NCI-H2196 treated with DMSO at 0.1 percent for 48 hours (cell line): ENCODE results near the gene MT1M.
"Not testable (repeated sequence)": the region's sequence is repeated elsewhere in the genome, so short reads cannot be mapped to it uniquely, and the experiment has no call there.

Experiments used
- DNase-seq: peaks from one replicate; lab custom pipeline; 2025; ENCODE audit not compliant: unreplicated experiment; lab: John Stamatoyannopoulos, UW

The MT1M gene

DNA sequence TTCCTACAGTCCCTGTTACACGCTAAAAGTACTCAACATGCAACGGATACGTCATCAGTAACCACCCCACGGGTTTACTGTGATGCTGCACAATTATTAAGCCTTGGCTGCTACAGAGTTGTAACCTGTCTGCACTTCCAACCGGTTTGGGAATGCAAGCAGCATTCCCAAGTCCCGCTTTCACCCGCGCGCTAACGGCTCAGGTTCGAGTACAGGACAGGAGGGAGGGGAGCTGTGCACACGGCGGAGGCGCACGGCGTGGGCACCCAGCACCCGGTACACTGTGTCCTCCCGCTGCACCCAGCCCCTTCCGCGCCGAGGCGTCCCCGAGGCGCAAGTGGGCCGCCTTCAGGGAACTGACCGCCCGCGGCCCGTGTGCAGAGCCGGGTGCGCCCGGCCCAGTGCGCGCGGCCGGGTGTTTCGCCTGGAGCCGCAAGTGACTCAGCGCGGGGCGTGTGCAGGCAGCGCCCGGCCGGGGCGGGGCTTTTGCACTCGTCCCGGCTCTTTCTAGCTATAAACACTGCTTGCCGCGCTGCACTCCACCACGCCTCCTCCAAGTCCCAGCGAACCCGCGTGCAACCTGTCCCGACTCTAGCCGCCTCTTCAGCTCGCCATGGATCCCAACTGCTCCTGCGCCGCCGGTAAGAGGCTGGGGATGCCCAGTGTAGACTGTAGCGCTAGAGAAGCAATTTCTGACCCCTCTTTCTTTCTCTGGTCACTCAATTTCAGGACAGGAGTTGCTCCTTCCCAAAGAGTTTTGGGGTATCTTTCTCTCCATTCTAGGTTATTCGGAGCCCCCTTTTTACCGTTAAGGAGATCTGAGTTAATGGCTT lies 24.2 kb upstream of the MT1M start, which contains the start of gene MT2A:
MT2A (plus strand) TSS at position 542 of the 833 bp plus-strand sequence; CDS start at position 614, 72 bp downstream.
- DNase-seq = peak; percentile 69

DNA sequence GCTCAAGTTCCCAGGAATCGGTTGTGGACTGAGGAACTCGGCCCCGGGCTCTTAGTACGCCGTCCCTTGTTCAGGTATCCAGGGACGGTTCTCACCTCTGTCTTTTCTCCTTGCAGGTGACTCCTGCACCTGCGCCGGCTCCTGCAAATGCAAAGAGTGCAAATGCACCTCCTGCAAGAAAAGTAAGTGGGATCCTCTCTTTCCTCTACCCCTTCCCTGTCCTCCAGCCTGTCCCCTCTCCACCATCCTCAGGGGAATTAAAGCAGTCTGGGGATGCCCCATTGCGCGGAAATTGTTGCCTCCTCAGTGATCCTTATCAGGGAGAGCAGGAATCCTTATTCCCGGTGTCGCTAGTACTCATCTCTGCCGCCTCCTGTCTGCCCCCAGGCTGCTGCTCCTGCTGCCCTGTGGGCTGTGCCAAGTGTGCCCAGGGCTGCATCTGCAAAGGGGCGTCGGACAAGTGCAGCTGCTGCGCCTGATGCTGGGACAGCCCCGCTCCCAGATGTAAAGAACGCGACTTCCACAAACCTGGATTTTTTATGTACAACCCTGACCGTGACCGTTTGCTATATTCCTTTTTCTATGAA lies 23.5 kb upstream of the MT1M start:
- no peak for DNase-seq

DNA sequence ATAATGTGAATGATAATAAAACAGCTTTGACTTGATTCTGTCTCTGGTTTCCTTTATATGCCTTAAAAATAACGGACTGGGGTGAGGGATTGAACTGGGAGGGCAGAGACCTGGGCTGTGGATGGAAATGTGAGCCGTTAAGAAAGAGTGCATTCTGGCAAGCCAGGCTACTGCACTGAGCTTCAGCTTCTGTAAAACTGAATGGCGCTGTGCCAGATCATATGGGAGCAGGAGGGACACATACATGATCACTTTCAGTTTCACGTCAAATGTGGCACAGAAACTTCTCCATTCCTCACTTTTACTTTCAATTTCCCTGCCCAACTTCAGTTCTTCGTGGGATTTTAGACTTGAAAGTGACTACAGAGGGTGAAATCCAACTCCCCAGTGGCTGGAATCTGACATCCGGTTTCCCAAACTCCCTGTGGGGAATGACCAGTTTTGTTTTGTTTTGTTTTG lies 23.0 kb upstream of the MT1M start:
- DNase-seq = no peak

DNA sequence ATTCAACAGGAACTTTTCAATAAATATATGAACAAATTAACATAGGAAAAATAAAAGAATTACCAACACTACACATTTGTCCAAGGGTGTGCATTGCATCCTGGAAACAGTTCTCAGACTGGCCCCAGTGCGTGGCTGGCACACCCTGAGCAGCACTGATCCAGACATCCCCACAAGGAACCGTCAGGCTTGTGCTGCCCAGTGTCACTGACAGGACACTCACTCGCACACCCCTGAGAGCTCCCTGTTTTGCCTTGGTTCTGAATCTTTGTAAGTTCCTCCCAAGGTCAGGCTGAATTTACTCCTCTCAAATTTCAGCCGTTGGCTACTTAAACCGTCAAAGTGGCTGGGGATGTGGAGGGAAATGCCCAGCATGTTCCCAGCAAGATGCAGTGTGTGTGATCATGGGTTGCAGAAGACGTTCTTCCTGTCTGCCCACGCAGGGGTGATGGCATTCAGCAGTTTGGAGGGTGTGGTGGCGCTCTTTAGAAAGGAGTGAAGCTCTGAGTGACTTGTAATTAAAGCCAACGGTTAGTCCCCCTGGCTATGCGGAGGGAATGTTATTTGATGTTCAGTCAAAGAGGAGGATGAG lies 22.3 kb upstream of the MT1M start:
- DNase-seq = no peak

DNA sequence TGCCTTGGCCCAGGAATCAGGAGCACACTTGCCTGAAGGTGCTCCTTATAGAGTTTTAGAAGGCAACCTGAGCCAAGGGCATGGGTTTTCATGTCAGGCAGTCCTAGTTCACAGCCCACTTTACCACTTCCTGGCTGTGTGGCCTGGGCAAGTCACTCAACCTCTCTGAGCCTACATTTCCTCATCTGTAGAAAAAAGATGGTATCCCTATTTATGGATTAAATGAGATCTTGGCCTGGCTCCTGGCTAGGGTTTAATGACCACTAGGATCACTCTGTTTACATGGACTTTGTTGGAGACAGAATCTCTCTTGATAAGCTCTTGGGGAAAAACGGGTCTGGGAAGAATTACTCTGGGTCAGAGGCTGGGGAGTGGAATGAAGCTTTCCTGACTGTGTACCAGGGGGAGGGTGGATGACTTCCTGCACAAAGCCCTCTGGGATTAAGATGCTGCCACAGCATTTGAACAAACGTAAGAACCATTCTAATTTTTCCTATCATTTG lies 21.8 kb upstream of the MT1M start:
- DNase-seq = no peak

DNA sequence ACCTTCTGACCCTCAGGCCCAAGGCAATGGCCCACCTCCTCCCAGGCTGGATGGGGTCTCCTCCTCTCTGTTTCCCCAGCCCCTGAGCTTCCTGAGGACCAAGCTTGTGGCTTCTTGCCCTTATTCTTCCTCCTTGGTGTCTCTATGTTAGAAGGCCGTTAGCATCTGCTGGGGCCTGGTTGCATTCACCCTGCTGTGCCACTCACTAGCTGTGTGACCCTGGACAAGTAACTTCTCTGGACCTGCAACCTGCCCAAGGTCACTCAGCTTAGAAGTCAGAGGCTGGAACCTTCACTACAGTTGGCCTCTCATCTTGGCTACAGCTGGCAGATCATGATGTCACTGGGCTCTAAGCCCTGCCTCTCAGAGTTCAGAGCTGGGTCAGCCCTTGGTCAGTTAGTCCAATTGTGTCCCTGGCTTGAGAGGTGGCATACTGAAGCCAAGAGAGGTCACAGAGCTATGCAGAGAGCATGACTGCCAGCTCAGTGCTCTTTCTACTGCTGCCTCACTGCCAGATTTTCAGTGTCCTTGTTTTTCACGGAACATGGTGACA lies 21.1 kb upstream of the MT1M start:
- DNase-seq = no peak

DNA sequence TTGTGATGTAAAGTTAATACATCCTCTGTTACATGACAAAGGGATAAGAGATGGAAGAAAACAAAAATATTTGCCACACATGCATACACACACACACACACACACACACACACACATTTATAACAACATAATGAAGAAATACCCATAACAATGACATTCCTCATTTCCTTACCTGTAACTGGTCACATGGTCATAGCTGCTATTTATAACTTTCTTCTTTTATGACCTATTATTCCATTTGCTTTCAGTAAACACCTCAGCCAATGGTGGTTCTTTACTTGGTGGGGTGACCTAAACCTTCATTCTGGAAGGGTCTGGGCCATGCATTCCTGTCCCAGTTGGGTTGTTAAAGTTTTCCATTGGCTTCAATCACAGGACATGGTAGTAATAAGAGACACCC lies 18.8 kb upstream of the MT1M start:
- no peak for DNase-seq

DNA sequence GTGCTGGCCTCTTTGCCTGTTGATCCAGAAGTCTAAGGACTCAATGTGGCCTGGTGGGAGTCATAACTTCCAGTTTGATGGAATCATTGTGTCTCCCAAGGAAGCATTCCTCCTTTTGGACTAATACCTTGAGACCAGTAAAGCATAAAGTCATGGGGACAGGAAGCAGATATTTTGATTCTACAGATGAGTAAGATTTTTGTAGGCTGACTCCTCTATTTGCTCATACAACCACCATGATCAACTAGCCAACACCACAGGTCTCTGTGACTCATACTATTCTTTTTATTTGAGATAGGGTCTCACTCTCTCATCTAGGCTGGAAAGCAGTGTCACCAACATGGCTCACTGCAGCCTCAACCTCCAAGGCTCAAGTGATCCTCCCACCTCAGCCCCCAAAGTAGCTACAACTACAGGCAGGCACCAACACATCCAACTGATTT lies 17.9 kb upstream of the MT1M start:
- DNase-seq = no peak

DNA sequence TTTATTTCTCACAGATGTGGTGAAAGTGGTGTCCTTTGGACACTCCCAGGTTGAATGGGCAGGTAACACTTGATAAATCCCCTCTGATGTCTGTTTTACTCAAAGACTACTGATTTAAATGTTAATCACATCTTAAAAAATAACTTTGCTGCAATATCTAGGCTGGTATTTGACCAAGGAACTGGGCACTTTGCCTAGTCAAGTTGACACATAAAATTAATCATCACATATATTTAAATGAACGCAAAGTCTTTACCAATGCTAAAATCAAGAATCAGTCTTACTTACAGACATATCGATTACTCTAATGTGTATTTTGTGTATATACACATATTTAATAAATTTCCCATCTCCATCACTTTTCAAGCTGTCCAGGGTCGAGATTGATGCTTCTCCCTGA lies 17.1 kb upstream of the MT1M start:
- no peak for DNase-seq

DNA sequence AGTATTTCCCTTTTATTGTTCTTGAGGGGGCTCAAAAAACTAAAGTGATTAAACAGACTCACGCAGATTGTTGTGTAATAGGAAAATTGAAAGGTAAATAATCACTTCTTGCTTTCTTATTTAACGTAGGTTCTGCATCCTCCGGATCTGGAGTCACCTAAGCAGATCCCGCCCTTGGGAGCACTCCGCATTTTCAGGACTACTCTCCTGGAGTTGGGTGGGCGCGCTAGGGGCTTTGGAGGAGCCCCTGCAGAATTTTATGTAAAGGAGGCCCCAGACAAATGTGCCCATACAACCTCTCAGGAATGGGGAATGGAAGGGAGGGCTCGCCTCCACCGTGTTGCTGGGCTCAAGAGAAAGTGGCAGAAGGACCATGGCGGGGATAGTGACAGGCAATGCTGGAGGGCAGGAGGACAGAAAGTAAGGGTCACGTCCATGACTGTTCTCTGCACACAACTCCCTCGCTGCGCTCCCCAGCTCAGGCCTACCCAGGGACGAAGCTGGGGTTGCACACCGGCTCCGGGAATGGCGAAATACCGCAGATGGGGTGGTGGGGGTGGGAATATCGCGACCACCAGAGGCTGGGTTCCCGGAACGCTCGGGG lies 15.7 kb upstream of the MT1M start:
- DNase-seq = no peak

DNA sequence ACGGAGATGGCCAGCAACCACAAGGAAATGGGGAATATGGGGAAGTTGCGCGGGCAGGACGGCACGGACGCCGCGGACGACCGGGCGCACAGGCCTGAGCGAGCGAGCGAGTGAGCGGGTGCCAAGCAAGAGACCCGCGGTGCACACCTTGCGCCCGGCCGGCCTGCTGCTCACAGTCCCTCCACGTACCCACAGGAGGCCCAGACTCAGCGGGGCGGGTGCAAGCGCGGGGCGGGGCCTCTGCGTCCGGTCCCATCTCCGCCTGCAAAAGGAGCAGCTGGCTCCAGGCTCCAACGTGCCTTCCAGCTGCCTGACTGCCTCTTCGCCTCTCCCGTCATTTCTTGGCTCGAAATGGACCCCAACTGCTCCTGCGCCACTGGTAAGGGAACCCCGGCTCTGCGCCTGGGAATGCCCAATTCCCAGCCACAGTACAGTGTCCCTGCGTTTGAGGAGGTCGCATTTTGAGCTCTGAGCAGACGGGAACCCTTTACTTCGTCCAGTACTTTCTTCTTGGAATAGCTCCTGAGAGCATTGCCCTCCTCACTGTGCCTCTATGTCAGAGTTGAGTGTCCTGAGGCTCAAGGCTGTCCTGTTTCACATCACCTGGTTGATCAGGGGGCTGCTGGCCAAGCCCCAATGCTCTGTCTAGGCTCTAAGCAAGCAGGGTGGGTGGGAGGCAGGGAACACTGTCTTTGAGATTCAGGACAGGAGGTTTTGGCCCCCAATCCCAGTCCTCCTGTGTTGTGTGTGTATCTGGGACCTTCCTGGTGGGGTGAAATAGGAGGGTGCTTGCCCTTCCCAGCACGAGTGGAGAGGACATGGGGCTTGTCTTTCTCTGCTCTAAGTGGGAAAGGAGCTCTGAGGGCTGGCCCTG lies 15.0 kb upstream of the MT1M start:
- no peak for DNase-seq

DNA sequence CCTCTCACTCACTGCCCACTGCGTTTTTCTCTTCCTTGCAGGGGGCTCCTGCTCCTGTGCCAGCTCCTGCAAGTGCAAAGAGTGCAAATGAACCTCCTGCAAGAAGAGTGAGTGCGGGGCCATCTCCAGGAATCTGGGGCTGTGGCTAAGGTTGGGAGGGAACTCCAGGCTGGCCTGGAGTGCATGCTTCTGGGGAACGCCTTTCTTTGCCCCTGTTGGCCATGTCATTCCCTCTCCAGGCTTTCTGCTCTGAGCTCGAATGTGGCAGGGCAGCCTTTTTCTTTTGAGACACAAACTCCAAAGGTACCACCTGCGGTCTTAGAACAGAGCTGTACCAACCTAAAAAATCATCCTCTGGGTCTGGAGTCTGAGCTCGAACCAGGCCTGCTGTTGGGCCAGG lies 14.3 kb upstream of the MT1M start:
- DNase-seq = no peak

DNA sequence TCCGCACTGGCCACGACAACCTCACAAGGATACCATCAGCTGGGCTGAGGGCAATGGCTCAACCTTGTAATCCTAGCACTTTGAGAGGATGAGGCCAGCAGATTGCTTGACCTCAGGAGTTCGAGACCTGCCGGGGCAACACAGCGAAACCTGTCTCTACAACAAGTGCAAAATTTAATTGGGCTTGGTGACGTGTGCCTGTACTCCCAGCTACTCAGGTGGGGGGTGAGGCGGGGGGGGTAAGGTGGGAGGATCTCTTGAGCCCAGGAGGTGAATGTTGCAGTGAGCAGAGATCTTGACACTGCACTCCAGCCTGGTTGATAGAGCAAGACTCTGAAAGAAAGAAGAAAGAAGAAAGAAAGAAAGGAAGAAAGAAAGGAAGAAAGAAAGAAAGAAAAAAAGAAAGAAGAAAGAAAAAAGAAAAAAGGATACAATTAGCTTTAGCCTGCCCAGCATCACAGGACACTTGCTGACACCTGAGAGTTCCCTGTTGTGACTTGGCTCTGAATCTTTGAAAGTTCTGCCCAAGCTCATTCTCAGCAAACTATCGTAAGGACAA lies 12.0 kb upstream of the MT1M start:
- DNase-seq = no peak

DNA sequence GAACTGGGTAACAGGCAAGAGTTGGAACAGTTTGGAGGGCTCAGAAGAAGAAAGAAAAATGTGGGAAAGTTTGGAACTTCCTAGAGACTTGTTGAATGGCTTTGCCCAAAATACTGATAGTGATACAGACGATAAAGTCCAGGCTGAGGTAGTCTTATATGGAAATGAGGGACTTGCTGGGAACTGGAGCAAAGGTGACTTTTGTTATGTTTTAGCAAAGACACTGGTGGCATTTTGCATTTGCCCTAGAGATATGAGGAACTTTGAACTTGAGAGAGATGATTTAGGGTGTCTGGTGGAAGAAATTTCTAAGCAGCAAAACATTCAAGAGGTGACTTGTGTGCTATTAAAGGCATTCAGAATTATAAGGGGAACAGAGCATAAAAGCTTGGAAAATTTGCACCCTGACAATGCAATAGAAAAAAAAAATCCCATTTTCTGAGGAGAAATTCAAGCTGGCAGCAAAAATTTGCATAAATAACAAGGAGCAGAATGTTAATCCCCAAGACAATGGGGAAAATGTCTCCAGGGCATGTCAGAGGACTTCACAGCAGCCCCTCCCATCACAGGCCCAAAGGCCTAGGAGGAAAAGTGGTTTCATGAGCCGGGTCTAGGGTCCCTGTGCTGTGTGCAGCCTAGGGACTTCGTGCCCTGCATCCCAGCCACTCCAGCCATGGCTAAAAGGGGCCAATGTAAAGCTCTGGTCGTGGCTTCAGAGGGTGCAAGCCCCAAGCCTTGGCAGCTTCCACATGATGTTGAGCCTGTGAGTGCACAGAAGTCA lies 10.6 kb upstream of the MT1M start:
- not testable (repeated sequence) for DNase-seq

DNA sequence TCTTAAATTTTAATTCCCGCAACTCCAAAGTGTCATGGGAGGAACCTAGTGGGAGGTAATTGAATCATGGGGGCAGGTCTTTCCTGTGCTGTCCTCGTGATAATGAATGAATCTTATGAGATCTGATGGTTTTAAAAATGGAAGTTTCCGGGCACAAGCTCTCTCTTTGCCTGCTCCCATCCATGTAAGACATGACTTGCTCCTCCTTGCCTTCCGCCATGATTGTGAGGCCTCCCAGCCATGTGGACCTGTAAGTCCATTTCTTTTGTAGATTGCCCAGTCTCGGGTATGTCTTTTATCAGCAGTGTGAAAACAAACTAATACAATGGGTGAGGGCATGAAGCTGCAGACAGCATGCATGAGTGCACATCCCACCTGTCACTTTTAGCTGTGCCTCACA lies 9.3 kb upstream of the MT1M start:
- DNase-seq = not testable (repeated sequence)

DNA sequence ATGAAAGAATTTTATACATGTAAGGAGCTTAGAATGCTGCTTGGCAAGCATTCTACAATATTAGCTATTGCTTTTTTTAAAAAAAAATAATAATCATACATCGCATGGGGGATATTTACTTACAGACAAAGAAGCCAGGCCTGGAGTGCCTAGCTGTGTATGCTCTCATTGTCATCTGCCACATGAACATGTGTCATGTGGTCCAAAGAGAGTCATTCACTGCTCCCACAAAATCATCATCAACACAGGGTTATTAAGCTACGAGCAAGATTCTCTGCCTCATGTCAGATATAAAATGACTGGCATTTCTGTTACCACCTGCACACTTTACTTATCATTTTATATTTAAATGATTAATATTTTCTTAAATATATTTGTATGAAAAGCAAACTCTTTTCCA lies 8.8 kb upstream of the MT1M start:
- no peak for DNase-seq

DNA sequence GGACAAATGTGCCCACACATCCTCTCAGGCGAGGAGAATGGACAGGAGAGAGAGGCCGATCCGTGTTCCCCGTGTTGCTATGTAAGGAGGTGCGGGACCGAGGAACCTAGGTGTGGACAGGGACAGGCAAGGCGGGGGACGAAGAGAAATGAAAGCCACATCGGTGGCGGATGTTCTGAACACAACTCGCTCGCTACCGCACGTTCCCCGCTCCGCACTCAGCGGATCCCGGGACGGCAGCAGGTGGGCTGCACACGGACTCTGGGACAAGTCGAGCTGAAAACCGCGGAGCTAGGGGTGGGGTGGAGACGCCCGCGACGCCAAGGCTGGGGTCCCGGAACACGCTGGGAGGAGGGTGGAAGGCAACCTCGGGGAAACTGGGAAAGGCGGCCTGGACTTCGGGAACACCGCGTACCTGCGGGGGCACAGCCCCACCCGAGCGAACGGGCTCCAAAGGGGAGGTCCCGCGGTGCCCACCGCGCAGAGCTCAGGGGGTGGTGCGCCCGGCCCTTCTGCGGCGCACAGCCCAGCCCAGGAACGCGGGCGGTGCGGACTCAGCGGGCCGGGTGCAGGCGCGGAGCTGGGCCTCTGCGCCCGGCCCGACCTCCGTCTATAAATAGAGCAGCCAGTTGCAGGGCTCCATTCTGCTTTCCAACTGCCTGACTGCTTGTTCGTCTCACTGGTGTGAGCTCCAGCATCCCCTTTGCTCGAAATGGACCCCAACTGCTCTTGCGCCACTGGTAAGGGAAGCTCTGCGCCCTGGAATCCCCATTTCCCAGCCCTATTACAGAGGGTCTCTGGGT lies 7.1 kb upstream of the MT1M start, which contains the start of gene MT1E:
MT1E (plus strand) TSS at position 642 of the 803 bp plus-strand sequence; CDS start at position 713, 71 bp downstream.
- no peak for DNase-seq
